GM18870 (cell line): ENCODE data around the gene RPE.

ENCODE experiments used
- ATAC-seq: cut with Tn5 transposase; IDR thresholded peaks from one replicate; pipeline ENCODE4 v1.9.1; 2021; ENCODE audit warnings: moderate library complexity; ENCODE audit not compliant: unreplicated experiment

RPE gene

DNA sequence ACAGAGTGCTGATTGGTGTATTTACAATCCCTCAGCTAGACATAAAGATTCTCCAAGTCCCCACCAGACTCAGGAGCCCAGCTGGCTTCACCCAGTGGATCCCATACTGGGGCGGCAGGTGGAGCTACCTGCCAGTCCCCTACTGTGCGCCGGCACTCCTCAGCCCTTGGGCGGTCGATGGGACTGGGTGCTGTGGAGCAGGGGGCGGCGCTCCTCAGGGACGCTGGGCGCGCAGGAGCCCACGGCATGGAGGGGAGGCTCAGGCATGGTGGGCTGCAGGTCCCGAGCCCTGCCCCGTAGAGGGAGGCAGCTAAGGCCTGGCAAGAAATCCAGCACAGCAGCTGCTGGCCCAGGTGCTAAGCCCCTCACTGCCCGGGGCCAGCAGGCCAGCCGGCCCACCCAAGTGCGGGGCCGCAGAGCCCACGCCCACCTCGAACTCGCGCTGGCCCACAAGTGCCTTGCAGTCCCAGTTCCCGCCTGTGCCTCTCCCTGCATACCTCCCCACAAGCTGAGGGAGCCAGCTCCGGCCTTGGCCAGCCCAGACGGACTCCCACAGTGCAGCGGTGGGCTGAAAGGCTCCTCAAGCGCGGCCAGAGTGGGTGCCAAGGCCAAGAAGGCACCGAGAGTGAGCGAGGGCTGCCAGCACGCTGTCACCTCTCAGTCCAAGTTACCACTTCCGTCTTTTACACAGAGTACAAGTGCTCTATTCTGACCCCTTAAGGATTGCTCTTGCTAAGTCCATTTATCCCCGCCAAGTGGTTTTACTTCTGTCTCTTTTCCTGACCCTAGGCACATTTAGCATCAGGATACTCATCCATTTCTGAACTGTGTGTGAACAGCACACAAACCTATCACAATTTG is 1.7 kb upstream of the RPE start:
- no peak for ATAC-seq

DNA sequence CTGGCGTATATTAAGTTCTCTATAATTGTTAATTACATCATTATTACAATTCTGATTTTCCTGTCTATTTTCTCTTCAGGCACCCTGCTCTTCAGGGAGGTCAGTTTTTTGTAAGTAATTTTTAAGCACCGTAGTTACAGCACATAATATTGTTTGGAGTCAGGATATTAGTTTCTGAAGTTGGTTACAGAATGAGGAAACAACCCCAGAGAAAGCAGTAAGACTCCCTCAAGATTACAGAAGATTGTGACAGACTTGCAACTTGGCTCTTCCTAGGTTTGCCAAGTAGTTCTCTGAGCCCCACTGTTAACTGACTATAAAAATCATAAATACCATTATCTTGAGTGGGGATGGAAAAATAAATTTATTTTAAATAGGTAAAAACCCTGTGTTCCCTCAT is 921 bp downstream of the RPE start:
- no peak for ATAC-seq

DNA sequence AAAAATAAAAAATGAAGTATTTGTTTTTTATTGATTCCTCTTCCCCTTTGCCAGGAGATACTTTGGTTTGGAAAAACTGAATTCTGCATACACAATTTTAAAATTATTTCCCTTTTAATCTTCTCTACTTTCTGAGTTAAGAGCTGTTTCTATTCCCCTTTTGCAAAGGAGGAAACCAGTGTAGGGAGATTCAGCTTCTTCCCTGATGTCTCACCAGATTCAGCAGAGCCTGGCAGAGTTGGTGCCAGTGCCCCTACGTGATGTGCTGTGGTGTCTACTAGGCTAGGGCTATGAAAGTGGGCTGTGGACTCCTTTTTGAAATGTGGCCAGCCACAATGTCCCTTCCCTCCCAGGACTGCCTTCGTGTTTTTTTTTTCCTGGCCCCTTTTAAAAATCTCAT is 2.4 kb downstream of the RPE start:
- ATAC-seq: no peak

DNA sequence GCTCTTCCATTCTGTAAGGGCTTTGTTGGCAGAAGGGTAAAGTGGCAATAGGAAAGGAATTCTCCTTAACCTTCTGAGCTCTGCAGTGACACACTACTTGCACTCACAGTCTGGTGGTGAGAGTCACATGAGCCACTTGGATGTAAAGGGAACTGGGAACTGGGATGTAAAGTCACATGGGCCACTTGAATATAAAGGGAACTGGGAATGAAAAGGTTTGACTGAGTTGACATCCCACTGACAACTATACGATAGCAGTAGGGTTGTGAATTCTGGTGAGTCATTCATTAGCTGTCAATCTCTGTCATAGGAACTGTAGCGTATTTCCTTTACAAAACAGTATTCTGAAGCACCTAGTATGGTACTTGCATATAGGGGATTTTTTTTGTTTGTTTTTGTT is 5.5 kb downstream of the RPE start:
- ATAC-seq: no peak

DNA sequence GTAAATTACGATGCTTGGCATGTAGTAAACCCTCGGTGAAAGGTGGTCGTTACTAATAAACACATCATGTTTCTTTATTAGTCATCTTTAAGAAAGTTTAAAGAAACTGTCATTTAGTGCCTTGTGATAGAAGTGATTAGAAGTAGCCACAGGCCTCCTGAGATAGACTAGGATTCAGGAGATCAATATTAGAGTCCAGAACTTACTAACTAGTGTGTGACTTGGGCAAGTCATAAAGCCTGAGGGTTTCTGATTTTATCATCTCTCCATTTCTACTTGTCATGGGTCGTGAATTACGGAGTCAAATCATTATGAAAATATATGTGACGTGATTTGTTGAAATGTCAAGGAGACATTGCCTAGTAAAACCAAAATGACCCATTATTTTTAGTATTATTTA is 6.7 kb downstream of the RPE start:
- no peak for ATAC-seq

DNA sequence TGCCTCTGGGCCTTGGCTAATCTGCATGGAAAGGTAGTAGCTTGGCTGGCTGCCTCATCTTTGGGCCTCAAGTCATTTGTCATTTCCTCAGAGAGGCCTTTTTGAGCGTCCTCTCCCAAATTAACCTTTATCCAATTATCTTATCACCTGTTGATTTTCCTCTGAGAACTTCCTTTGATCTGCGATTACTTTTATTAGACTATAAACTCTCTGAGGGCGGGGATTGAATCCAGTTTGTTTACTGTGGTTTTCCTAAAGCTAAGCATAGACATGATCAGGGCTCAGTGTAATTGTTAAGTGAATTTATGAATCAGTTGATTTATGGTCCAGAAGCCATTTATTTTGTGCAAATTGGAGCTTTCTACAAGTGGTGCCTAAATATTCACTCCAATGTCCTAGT is 7.5 kb downstream of the RPE start:
- ATAC-seq: no peak

DNA sequence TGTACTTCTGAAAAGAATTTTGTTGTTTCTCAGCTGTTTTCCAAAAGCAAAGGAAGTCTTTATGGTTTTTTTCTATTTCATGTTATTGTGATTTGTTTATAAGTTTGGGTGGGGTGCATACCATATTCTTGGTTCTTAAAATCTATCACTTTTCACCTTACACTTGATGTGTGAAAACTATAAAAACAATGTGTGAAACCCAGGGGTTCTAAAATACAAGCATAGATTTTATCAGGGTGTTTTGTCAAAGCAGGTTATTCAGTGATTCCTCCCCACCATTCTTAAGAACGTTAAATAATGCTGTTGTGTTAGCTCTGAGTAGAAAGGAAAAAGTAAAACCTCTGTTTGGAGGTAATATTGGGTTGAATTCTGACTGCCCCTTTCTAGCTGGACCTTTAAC is 17.7 kb downstream of the RPE start:
- no peak for ATAC-seq

DNA sequence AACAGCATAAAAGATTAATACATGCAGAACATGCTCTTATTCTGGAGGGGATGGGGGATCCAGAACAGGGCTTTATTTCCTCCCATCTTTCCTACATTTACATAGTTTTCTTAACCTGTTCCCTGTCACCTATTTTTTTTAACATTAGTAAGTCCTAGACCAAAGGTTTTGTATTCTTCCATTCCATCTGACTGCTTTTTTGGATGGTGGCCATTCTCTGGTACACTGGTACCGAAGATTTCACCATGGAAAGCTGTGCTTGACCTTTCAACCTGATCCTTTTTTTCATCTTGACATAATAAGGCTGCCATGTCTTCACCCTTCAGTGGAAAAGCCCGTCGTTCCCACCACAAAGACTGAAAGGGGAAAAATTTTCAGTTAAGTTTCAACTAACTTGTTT is 20.4 kb downstream of the RPE start:
- no peak for ATAC-seq

DNA sequence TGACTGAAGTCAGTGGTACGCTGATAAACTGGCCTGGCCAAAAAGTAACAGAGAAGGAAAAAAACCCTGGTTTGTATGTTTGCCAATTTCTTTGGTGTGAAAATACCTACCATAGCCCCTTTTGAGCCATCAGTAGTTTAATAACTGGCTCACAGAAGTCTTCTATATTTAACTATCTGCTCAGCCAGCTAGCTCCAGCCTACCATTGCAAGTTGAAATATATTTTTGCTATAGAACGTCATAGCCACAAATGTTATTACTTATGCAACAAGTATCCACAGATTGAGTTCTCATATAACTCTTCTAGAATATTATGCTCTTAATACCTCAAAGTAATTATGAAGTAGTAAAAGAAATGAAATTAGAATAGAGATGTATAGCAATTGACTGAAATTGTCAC is 25.2 kb downstream of the RPE start:
- no peak for ATAC-seq

DNA sequence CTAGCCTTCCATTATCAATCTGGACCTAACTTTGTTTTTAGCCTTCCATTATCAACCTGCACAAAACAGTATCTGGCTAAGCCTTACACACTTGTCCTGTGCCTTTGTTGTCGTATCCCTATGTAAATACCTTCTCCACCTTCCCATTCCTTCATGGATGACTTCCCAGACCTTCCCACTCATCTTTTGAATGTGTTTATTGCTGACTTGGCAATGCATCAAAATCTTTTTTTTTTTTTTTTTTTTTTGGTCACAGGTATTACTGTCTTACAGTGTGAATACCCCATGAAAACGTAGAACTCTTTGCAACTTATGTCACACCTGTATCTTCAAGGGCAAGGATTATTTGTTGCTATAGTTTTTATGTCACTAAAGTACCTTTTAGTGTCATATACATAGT is 25.7 kb downstream of the RPE start:
- ATAC-seq: no peak

DNA sequence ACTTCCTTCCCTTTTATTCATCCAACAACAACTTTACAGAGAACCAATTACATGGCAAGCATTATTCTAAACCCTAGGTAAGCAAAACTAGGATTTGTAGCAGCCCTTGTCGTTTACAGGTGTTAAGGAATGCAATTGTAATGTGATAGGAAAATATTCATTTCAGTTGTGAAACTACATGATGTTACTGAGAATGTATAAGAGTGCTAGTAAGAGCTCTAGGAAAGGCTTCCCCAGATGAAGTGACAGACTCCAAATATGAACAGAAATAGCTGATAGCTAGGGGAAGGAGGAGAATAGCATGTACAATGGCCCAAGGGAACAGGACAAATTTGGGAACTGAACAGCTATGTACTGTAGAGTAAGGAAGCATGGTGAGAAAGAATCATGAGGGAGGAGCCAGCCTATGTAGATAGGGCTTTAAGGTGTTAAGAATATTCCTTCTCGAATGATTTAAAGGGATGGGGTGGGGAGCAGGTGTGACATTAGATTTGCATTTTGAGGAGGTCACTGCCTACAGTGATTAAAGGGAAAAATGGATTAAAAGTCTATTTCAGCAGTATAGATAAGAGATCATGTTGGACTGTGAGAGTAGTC is 31.7 kb downstream of the RPE start:
- ATAC-seq: no peak

DNA sequence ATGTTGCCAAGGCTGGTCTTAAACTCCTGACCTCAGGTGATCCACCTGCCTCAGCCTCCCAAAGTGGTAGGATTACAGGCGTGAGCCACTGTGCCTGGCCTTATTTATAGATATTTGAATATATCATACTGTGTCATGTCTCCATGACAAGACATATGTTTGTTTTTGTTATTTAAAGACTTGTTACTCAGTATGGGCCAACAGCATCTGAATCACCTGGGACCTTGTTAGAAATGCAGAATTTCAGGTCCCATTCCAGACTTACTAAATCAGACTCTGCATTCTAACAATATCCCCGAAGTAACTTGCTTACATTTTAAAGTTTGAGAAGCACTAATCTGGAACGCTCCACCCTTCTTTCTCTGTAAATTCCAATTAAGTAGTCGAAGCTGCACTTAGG is 33.2 kb downstream of the RPE start:
- no peak for ATAC-seq

DNA sequence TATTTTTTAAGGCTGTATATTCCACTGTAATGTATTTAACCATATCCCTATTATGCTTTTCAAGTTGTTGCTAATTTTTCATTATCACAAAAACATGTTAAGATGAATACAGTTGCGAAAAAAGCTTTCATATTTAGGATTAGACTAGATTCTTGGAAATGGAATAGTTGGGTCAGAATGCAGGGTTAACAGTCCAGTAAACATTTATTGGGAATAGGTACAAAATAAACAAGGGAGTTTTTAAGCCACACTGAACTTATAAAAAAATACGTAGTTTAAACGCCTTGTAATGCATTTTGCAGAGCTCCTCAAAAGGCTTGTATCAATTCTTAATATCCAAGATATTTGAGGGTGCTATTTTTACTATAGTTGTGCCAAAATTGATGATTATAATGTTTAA is 35.6 kb downstream of the RPE start:
- no peak for ATAC-seq

DNA sequence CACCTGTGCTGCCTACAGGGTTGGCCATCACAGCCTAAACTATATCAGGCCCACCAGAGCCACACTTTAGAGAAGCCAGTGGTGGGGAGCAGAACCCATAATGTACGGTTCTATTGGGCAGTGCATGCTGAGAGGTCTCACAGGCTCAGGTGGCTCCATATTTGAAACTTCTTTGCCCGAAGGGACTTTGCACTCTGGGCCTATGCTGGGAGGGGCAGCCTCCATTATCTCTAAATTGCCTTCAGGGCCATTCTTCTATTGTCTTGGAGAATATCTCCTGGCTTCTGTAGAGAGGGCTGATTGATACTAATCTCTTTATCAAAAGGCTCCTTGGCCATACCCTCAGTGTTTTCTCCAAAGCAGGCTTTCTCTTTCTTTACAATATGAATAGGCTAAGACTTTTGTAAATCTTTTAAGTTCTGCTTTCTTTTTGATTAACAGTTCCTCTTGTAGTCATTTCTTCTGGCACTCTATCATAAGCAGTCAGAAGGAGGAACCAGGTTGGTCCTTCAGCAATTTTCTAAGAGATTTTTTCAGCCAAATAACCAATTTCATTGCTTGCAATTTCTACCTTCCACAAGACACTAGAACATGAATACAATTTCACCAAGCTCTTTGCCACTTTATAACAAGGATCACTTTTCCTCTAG is 44.5 kb downstream of the RPE start:
- ATAC-seq: no peak

DNA sequence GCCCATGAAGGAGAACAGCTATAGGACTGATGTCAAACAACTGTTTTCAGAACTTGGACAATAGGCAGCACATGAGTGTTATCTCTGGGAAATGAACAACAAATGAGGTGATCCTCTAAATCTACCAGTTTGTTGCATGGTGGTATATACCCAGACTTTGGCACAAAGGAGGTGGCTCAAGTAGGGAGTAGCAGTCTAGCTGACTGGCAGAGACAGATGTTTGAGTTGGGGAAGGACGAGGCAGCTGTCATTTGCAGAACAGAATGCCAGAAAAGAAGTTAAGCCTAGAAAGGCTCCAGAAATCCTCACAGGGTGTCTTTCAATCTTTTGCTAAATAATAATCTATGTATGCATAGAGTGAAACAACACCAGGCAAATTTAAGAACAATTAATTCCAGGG is 47.4 kb downstream of the RPE start:
- no peak for ATAC-seq

DNA sequence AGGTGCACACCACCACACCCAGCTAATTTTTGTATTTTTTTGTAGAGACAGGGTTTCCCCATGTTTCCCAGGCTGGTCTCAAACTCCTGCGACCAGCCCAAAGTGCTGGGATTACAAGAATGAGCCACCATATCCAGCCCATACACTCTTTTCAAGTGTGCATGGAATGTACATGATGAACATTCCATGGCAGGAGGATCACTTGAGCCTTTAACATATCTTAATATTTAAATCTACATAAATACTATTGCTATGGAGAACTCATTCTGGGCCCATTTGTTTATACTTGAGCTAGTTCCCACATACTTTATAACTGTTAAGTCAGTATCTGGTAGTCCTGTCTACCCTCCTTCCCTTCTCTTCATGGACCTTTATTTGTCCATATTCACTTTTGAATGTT is 48.4 kb downstream of the RPE start:
- ATAC-seq: no peak

DNA sequence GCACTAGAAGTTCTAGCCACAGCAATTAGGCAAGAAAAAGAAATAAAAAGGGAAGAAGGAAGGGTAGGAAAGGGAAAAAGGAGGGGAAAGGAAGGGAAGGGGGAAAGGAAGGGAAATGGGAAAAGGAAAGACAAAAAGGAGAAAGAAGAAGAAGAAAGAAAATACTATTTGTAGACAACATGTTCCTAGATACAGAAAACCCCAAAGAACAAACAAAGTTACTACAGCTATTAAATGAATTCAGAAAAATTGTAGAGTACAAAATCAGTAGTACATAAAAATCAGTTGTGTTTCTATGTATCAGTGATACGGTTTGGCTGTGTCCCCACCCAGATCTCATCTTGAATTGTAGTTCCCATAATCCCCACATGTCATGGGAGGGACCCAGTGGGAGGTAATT is 52.3 kb downstream of the RPE start:
- no peak for ATAC-seq

DNA sequence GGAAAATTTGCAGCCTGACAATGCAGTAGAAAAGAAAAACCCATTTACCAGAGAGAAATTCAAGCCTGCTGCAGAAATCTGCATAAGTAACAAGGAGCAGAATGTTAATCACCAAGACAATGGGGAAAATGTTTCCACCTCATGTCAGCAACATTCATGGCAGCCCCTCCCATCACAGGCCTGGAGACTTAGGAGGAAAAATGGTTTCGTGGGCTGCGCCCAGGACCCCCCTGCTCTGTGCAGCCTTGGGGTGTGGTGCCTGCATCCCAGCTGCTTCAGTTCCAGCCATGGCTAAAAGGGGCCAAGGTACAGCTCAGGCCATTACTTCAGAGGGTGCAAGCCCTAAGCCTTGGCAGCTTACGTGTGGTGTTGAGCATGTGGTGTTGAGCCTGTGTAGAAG is 53.4 kb downstream of the RPE start:
- no peak for ATAC-seq

DNA sequence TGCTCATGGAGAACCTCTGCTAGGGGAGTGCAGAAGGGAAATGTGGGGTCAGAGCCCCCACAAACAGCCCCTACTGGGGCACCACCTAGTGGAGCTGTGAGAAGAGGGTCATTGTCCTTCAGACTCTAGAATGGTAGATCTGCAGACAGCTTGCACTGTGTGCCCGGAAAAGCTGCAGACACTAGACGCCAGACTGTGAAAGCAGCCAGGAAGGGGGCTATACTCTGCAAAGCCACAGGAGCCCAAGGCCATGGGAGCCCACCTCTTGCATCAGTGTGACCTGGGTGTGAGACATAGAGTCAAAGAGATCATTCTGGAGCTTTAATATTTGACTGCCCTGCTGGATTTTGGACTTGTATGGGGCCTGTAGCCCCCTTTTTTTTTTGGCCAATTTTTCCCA is 60.9 kb downstream of the RPE start:
- no peak for ATAC-seq
